Muscle of back (tissue), 11 donors: Measurements from ENCODE around the gene GORASP1. TPM values are rescaled to one million over a fixed set of nuclear protein-coding genes. Genes with fewer than 3 reads are reported as not detected.

Experiments
- DNase-seq, 3 donors: peaks; one replicate each; pipeline versions ENCODE4 v3.0.0 to v3.0.0-alpha.2; 2013
- polyA plus RNA-seq, 10 donors: library from polyadenylated mRNA; unstranded; fragments of 120-200 nt; gene quantifications; one replicate each; pipeline ENCODE4 v1.2.1, GENCODE V29; 2013; ENCODE audit not compliant: insufficient read length in 10 of 10

GORASP1 gene
- polyA plus RNA-seq, 10 donors = 25.6 to 43.0 (median 33.9) TPM

DNA sequence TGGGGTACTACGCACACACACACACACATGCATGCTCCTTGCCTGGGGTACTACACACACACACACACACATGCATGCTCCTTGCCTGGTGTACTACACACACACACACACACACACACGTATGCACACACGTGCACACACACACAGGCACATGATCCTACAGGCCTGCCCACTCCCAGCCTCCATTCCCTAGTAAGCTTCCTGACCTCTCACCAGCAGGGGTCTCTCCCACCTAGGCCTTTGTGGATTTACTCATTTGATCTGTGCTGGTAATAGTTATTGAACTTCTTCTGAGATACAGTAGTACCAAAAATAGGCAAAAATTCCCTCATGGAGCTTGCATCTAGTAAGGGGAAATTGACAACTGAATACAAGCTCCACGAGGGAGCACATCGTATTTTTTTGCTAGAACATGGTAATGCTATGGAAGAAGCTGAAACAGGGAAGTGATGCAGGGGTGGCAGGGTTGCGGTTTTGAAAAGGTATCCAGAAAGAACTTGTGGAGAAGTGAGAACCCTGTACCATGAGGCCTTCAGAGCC lies 19.2 kb upstream of the GORASP1 start:
- peak in 2 of 3 donors; percentile 60 to 72 for DNase-seq

DNA sequence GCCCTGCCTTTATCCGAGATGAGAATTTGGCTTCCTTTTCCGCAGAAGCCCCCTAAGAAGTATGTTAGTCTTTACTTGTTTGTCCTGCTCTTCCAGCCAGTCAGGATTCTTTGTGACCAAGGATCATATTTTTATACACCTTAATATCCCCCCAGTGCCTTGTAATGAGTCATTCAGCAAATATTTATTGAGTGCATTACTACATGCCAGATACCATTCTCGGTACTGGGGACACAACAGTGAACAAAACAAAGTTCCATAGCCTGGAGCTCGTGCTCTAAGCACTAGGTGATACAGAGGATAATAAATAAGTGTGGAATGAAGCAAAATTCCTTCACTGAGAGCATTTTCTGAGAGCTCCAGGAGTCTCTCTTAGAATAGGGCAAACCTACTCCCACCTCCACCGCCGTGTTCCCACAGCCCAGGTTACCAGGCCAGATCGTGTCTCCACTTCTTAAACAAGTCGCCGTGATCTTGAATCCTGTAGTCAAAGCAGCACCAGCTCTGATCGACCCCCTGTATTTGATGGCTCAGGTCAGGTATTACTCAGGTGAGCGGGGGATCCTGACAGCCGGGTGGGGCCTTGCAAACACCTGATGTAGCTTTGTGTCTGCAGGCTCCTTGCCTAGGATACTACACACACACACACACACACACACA lies 18.5 kb upstream of the GORASP1 start:
- no peak for DNase-seq

DNA sequence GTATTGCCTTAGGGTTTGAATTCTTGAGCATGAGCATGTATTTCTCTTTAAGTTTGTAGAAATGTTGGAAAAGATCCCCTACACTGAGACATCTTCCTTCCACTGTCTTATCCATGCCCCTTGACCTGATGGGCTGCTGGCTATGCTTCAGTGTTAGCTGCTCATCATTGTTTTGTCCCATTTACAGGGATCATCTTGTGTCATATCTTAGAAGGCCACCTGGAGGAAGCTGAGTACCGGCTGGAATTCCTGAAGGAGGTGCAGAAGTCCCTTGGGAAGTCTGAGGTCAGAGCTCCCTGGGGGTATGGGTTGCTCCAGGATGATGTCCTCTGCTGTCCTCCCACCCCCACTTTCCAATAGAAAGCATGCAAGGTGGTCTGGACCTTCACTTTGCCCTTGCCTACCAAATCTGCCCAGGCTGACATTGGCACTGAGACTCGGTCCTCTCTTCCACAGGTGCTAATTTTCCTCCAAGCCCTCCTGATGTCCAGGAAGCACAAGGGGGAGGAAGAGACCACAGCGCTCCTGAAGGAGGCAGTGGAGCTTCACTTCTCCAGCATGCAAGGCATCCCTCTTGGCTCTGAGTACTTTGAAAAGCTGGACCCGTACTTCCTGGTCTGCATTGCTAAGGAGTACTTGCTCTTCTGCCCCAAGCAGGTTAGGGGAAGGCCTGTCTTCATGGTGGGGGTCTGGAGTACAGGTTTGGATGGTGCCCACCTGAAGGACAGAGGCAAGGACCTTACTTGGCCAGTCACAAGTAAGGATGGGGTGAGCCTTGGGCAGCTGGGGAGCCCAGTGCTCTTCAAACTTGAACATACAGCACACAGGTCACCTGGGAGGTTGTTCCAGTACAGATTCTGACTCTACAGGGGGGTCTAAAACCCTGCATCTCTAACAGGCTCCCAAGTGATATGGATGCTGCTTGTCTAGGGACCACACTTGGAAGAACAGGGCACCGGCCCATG lies 17.7 kb upstream of the GORASP1 start:
- DNase-seq = no peak

DNA sequence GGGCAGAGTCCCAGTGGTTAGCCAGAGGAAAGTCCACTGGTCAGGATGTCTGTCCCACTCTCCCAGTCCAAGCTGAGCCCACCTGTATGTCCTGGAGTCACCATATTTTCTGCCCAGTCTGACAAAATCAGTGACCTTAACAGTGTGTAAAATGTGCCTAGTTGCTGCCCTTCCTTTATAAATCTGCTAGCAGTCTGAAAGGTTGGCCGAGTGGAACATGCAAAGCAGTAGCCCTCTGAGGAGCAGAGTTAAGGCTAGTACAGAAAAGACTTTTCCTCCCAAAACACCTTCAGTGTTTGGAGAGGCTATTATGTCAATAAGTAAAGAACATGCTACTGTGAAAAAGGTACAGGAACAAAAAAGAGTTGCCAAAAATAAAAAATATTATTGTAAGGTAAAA lies 15.4 kb upstream of the GORASP1 start:
- no peak for DNase-seq

DNA sequence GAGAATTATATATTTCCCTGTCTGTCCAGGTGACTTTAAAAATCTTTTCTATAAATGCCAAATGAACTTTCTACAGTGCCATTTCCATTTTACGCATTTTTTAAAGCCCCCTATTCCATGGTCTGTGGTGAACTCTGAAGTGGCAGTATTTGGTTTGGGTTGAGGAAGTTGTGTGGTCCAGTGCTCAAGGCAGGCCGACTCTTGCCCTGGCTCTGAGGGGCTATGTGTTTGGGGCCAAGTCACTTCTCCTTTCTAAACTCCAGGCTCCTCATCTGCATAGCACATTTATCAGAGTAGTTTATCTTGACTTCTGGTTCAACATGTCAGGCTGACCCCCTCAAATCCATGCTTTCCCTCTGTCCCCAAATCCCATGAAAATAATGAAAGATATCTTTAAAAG lies 14.2 kb upstream of the GORASP1 start:
- no peak for DNase-seq

DNA sequence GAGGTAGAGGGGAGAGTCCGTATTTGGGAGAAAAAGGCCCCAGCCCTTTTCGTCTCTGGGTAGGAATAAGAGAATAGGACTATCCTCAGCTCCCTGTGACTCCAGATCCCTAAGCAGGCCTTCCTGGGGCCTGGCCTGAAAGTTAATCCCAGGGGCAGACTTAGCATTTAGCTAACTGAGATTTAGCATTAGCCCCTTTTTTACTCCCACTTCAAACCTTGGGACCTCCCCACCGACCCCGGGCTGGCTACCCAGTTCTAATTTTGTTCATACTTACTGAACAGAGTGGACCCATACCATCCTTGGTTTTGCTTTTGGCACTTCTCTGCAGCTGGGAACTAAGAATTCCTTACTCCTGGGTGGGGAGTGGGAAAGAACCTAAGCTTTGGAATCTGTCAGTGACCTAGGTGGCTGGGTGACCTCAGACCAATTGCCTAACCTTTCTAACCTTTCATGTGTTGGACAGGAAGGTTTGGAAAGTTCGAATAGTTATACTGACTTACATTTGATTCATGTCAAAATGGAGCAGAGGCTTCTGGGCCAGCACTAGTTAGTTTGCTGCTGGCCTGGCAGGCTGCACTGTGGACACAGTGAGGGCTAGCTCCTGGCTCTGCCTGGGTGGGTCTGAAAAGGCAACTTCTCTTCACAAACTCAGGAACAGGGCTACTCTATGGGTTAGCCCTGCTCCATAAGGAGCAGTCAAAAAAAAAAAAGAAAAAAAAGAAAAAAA lies 11.7 kb upstream of the GORASP1 start:
- DNase-seq = no peak

DNA sequence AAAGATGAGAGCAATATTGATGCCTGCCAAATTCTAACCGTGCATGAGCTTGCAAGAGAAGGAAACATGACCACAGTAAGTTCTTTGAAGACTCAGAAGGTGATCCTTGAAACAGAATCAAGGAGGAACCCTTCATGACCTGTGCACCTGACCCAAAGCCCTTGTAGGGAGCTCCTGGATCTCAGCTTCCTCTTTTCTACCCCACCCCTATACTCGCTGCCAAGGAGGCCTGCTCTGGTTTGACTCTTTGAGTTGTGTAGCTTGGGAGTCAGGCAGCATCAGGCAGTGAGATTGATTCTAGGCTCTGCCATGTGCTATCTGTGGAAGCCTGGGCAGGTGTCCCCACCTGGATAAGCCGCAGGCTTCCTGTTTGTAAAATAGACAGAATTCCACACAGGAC lies 10.7 kb upstream of the GORASP1 start:
- DNase-seq = no peak

DNA sequence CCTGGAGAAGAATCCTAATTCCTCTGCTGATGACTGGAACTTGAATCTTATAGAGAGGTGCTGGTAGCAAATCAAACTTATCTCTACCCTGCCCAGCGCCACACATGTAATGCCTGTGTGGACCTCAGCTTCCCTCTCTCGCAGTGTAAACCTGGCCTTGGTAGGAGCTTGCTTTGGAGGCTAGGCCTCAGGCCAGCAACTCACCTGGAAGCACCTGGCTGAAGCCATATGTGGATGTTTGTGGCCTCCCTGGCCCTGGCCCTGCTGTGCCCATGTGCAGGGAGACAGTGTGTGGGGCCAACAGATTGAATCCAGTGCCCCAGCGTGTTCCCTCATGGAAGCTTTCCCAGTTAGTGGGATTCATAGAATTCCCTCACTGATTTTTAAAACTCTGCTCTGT lies 8.4 kb upstream of the GORASP1 start:
- DNase-seq = no peak

DNA sequence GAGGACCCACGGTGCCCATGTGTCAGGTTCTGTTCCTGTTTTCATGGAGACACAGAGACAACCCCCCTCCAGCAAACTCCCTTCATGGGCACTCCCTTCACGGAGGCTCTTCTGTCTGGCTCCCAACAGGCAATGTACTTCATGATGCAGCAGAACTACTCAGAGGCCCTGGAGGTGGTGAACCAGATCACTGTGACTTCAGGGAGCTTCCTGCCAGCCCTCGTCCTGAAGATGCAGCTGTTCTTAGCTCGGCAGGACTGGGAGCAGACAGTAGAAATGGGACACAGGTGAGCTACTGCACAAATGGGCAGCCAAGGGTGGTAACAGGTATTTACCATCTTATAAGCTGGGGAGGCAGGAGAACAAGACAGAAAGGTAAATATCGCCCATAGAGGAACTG lies 7.0 kb upstream of the GORASP1 start:
- DNase-seq = no peak

DNA sequence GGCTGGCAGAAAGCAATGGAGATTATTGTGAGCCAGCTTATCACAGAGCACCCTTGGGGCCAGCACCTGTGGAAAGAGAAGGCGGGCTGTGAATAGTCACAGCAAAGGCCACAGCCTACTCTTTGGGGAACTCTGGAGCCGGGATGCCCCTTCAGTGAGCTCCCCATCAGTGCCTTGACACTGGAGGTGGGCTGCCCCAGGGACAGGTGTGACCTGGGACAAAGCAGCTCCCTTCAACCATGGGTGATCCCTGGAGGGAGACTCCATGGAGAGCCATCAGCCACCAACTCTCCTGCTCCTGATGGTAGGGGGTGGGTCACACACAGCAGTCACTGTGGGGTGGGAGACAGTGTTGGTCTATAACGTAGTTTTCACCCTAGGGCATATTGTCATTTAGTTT lies 5.9 kb upstream of the GORASP1 start:
- no peak for DNase-seq

DNA sequence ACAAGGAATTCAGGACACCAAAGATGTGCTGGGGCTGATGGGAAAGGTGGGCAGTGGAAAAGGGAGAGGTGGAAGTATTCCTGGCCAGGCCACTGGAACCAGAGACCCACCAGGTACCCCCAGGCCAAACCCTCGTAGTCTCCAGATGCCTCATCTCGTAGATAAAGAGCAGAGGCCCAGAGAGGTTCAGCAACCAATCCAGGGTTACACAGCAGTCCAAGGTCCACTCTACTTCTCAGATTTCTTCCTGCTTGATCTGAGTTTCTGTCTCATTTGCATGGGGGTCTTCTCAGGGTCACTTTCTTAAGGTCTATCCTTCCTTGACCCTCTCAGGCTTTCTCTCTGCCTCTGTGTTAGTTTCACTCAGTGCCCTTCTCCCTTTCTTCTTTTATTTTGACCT lies 5.1 kb upstream of the GORASP1 start:
- DNase-seq = no peak

DNA sequence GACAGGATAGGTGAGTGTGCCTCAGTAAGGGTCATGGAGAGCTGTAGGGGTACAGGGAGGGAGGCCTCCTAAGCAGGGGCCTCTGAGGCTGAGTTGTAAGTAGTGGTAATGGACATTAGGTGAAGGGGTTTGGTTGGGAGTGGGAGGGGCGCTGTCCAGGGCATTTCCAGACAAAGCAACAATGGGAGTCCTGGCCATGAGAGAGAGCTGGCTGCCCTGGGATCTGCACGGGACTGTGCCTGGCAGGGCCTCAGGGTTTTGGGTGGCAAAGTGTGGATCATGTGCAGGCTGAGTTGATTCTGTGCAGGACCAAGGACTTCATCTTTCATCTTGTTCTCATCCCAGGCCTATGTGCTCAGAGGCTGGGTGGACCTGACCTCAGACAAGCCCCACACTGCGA lies 4.7 kb upstream of the GORASP1 start:
- DNase-seq = no peak

DNA sequence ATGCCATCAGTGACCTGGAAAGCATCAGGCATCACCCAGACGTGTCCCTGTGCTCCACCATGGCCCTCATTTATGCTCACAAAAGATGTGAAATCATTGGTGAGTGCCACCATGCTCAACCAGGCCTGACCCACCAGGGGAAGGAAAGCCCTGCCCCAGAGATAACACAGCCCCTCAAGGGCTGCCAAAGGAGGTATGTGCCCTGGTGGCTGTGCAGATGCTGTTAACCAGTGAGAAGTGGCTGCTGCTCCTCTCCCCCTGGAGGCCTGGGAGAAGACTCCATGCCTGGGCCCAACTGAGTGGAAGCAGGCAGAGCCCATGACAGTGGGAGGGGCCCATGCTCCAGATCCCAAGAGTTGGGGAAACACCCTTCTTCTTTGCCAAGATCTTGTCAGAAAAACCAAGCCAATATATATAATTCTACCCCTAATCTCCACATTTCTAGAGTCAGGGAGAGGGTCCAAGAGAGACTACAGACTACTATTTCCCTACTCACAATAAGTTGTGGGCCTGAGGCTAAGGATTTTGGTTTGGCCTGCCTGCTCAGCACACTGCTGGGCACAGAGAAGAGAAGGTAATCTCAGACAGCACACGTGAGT lies 2.7 kb upstream of the GORASP1 start:
- DNase-seq = no peak

DNA sequence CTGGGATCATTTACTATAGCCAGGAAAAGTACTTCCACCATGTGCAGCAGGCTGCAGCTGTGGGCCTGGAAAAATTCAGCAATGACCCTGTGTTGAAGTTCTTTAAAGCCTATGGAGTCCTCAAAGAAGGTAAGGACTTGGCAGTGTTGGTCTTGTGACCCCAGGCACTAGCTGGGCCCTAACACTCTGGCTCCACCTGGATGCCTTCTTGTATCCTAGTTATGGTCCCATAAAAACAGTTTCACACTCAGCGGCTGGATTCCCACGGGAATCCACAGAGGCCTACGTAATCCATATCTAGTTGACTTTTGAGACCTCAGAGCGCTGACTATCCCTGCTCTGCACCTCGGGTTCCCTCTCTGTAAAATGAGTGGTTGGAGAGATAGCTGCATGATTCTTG lies 1.7 kb upstream of the GORASP1 start:
- no peak for DNase-seq

DNA sequence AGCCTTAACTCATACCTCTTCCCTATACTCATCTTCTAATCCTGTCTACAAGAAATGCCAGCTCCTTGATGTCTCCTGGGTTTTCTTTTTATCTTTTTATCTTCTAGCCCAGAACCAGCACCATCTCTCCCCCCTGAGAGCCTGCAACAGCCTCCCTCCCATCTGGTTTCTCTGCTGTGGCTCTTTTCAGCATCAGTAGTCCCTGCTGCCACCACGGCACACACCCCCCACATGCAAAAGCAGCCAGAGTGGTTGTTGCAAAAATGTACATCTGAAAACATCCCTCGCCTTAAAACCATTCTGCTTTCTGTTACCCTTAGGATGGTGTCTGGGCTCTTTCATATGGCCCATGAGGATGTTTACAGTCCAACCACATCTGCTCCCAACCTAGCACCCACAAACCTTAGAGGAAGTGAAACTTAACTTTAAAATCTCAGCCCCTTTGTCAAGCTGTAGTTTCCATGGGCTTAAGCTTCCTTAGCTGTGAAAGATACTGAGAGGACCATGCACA lies 828 bp upstream of the GORASP1 start:
- DNase-seq = peak in 2 of 3 donors; percentile 8 to 36

DNA sequence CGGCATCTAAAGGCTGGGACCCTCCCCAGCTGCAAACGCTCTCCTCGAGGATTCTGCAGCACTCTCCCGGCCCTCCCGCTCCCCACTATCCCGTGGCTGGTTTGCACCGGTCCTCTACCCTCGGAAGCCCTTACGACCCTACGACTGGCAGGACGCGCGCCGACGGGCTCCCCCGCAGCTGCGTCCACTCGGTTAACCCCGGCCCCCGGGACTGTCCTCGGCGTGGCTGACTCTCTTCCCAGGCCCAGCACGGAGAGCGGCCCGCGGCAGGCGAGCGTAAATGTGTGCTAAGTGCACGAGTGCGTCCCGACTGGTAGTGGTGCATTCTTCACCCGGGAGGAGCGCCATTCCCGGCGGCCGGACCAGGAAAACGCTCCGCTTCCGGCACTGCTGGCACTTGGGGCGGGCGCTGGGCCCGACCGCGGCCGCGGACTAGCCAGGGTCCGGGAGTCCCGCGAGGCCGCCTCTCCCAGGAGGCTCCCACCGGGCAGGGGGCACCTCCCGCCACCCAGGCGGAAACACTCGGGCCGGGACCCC lies 508 bp downstream of the GORASP1 start:
- DNase-seq = peak; percentile 16 to 78 (median 51)

DNA sequence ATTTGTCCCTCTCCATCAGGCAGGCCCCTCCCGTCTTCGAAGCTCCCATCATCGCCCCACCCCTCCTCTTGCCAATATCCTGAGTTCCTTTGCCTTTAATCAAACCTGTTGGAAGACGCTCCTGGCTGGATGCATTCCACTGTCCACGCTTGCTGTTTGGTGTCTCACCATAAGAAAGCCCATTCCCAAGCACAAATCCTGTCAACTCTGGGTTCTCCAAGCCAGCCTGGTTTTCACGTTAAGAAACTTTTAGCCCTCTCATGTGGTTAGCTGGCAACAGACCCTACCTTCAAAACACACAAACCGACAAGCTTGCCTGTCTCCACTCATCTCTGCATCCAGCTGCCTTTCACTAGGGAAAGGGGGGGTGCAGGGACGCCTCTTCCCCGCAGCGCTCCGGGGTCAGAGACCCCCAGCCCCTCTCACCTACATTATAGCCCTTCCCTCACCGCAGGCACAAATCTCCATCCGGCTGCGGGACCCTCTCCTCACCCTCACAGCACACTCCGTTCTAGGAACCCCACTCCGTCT lies 1.1 kb downstream of the GORASP1 start:
- DNase-seq = peak in 2 of 3 donors; percentile 16 to 38

DNA sequence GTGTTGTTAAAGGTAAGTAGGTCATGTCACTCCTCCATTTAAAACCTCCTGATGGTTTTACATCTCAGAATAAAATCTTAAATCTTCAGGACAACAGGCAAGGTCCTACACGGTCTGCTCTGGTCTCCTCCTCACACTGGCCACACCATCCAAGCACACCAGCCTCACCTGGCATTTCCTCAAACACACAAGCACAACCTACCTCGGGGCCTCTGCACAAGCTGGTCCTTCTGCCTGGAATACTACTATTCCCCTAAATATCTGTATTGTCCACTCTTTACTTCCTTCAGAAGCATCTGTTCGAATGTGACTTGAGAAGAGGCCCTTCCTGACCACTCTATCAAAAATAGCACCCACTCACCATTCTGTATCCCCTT lies 1.8 kb downstream of the GORASP1 start:
- no peak for DNase-seq

DNA sequence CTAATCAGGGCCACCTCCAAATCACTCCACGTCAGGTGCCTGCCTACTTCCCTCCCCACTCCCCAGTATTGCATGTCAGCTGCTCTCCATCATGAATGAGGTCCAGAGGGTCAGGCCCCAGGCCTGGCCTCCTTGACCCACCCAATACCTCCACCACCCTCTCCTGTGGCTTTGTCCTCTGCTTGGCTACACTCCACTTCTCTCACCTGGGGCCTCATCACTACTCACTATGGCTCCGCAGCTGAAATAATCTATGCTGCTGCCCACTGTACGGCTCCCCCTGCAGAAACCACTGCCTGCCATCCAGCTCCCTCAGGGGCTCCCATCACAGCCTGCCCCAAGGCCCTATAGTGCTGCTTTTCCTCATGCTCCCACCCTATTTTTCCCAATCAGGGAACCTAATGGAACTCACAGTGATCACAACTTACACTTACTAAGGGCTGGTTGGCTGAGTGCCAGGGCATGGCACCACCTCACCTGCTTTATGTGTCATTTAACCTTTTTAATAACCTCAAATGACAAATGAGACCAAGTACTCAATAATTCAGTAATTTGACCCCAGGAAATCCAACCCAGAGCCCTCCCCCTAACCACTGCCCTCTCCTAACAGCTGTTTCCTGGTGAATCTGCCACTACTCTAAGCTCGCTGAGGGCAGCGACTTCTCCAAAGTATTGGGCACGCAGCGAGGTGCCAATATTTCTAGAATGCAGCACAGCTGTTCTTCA lies 2.3 kb downstream of the GORASP1 start:
- DNase-seq = no peak

DNA sequence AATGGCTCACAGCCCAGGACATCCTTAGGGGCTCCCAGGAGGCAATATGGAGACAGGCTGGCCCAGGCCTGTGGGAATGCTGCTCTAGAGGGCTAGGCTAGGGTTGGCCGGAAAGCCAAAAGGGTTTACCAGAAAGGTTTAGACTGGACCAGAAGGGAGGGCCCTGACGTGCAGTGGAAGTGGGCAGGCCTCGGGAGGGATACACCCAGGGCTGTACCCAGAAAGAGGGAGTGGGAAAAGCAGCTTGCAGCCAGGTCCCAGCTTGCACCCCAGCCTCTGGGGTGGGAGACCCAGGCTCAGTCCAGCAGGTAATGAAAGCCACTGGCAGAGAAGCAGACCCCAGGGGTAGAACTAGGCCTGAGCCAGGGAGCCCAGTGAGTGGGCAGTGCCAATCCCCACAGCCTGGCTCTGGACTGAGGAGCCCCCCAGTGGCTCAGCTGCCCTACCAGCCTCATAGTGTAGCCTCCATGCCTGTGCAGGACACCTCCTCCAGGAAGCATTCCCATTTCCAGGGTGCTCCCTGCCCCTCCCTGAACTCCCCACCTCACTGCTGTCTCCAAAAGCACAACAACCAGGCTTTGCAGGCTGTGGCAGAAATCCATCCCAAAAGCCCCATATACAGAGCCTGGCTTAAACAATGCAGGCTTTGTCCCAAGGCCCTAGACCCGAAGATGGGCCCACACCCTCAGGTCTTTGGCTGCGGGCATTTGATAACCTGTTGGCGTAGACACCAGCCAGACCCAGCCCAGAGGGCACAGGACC lies 3.5 kb downstream of the GORASP1 start:
- DNase-seq = no peak
